IMR-90 (cell line): ENCODE data around the gene TMEM40. TPM values are rescaled to one million over a fixed set of nuclear protein-coding genes. Genes with fewer than 3 reads are reported as not detected.

Experiments used
- ATAC-seq: fragments of 200-7000 bp; cut with Tn5 transposase; 2 replicates; pipeline ENCODE4 v1.9.1; 2020; ENCODE audit warnings: low read depth, mild to moderate bottlenecking, moderate library complexity
- BruUV-seq: library from RNA; stranded (reverse); fragments of 400-500 nt; replicated peaks from 2 replicates; lab custom pipeline; 2021; lab: Mats Ljungman, UMichigan
- CTCF ChIA-PET: fragments of 300-600 bp; formaldehyde crosslinking; extraction: SDS; loops from one replicate; lab custom pipeline; 2021; ENCODE audit warnings: antibody characterized with exemption; lab: Yijun Ruan, JAX
- POLR2A ChIA-PET: fragments of 300-600 bp; sonication (Branson Sonifier 250); formaldehyde crosslinking; loops from one replicate; lab custom pipeline; 2022; ENCODE audit warnings: antibody characterized with exemption; ENCODE audit not compliant: unreplicated experiment; lab: Charles Lee
- DNase-seq: peaks from one replicate; pipeline ENCODE4 v3.0.0; 2013
- H2AFZ ChIP-seq: replicated peaks from 2 replicates; pipeline ENCODE3; 2013; ENCODE audit warnings: low read length, mild to moderate bottlenecking; ENCODE audit not compliant: poor library complexity
- H2AK5ac ChIP-seq: 2 replicates; pipeline ENCODE4 v1.6.1; 2013; ENCODE audit warnings: low read depth, low read length, inconsistent platforms
- H2AK9ac ChIP-seq: replicated peaks from 2 replicates; pipeline ENCODE3; 2013; ENCODE audit warnings: mild to moderate bottlenecking, low read depth, low read length, moderate library complexity; ENCODE audit not compliant: poor library complexity
- H2BK120ac ChIP-seq: 2 replicates; pipeline ENCODE4 v1.6.1; 2013; ENCODE audit warnings: low read depth, low read length, inconsistent platforms
- H2BK15ac ChIP-seq: 3 replicates; pipeline ENCODE4 v1.6.1; 2013; ENCODE audit warnings: low read depth, low read length, inconsistent platforms
- H2BK20ac ChIP-seq: 2 replicates; pipeline ENCODE4 v1.6.1; 2013; ENCODE audit warnings: low read depth, mild to moderate bottlenecking, inconsistent platforms, low read length, moderate library complexity
- H2BK5ac ChIP-seq: 2 replicates; pipeline ENCODE4 v1.6.1; 2013; ENCODE audit warnings: mild to moderate bottlenecking, low read depth, low read length, inconsistent platforms; ENCODE audit not compliant: poor library complexity, severe bottlenecking
- H3K14ac ChIP-seq: replicated peaks from 2 replicates; pipeline ENCODE4 v1.6.1; 2013; ENCODE audit warnings: low read depth, low read length, inconsistent platforms
- H3K18ac ChIP-seq: 2 replicates; pipeline ENCODE4 v1.6.1; 2013; ENCODE audit warnings: low read depth, low read length, control low read depth
- H3K23ac ChIP-seq: 2 replicates; pipeline ENCODE4 v1.6.1; 2013; ENCODE audit warnings: low read depth, low read length, inconsistent platforms
- H3K27ac ChIP-seq: 2 replicates; pipeline ENCODE4 v1.5.1; 2013; ENCODE audit warnings: mild to moderate bottlenecking, control low read depth, low read length; ENCODE audit not compliant: insufficient read depth
- H3K27me3 ChIP-seq: 2 replicates; pipeline ENCODE4 v1.6.1; 2013; ENCODE audit warnings: low read length; ENCODE audit not compliant: control insufficient read depth, insufficient read depth
- H3K36me3 ChIP-seq: 2 replicates; pipeline ENCODE4 v1.6.1; 2013; ENCODE audit warnings: low read length, mixed read lengths; ENCODE audit not compliant: control insufficient read depth, insufficient read depth
- H3K4ac ChIP-seq: 2 replicates; pipeline ENCODE4 v1.6.1; 2013; ENCODE audit warnings: low read depth, low read length, inconsistent platforms
- H3K4me1 ChIP-seq: 2 replicates; pipeline ENCODE4 v1.6.1; 2013; ENCODE audit warnings: low read length, mixed read lengths; ENCODE audit not compliant: control insufficient read depth, insufficient read depth
- H3K4me2 ChIP-seq: 2 replicates; pipeline ENCODE4 v1.6.1; 2013; ENCODE audit warnings: low read depth, mild to moderate bottlenecking, control low read depth, low read length, moderate library complexity
- H3K4me3 ChIP-seq: 2 replicates; pipeline ENCODE4 v1.5.1; 2013; ENCODE audit warnings: low read depth, mild to moderate bottlenecking, control low read depth, low read length, moderate library complexity; ENCODE audit not compliant: insufficient read depth
- H3K56ac ChIP-seq: 2 replicates; pipeline ENCODE4 v1.6.1; 2013; ENCODE audit warnings: low read length, inconsistent platforms; ENCODE audit not compliant: insufficient read depth; ENCODE audit errors: extremely low read depth
- H3K79me1 ChIP-seq, 2 experiments: 2 replicates each; pipeline ENCODE4 v1.6.1; 2013; ENCODE audit warnings: low read length in 2 of 2, inconsistent platforms in 1 of 2, low read depth in 1 of 2
- H3K9ac ChIP-seq: 2 replicates; pipeline ENCODE4 v1.6.1; 2013; ENCODE audit warnings: low read depth, low read length, control low read depth
- H3K9me1 ChIP-seq: 2 replicates; pipeline ENCODE4 v1.6.1; 2013; ENCODE audit warnings: low read length, inconsistent platforms; ENCODE audit not compliant: insufficient read depth
- H3K9me3 ChIP-seq: 2 replicates; pipeline ENCODE4 v1.6.1; 2013; ENCODE audit warnings: low read length; ENCODE audit not compliant: control insufficient read depth, insufficient read depth
- H4K20me1 ChIP-seq: 2 replicates; pipeline ENCODE4 v1.6.1; 2013; ENCODE audit warnings: low read length, inconsistent platforms; ENCODE audit not compliant: insufficient read depth
- H4K5ac ChIP-seq: 2 replicates; pipeline ENCODE4 v1.6.1; 2013; ENCODE audit warnings: mild to moderate bottlenecking, low read depth, low read length, control low read depth
- H4K8ac ChIP-seq, 2 experiments: 2 replicates each; pipeline ENCODE4 v1.6.1; 2013; ENCODE audit warnings: low read depth in 2 of 2, low read length in 2 of 2, control low read depth in 1 of 2, inconsistent platforms in 1 of 2
- H4K91ac ChIP-seq: 2 replicates; pipeline ENCODE4 v1.6.1; 2013; ENCODE audit warnings: low read depth, low read length, inconsistent platforms; ENCODE audit not compliant: insufficient read depth
- BHLHE40 ChIP-seq: fragments of 150-350 bp; IDR thresholded peaks from 2 replicates; pipeline ENCODE4 v1.6.1; 2016; ENCODE audit warnings: mild to moderate bottlenecking, low read depth, low read length
- CHD1 ChIP-seq: IDR thresholded peaks from 2 replicates; pipeline ENCODE4 v1.6.1; 2012; ENCODE audit warnings: low read depth, low read length, improper control_type of control experiment
- FOS ChIP-seq: fragments of 150-350 bp; IDR thresholded peaks from 2 replicates; pipeline ENCODE4 v1.6.1; 2016; ENCODE audit warnings: low read depth, low read length
- MAFK ChIP-seq: IDR thresholded peaks from 2 replicates; pipeline ENCODE4 v1.6.1; 2012; ENCODE audit warnings: low read depth, low read length, improper control_type of control experiment
- MAZ ChIP-seq: IDR thresholded peaks from 2 replicates; pipeline ENCODE4 v1.6.1; 2012; ENCODE audit warnings: low read depth, mild to moderate bottlenecking, low read length, improper control_type of control experiment, moderate library complexity, borderline replicate concordance
- MXI1 ChIP-seq: IDR thresholded peaks from 2 replicates; pipeline ENCODE4 v1.6.1; 2012; ENCODE audit warnings: low read depth, mild to moderate bottlenecking, low read length, moderate library complexity, borderline replicate concordance
- NFE2L2 ChIP-seq: fragments of 150-350 bp; IDR thresholded peaks from 2 replicates; pipeline ENCODE4 v1.6.1; 2016; ENCODE audit warnings: low read depth, mild to moderate bottlenecking, low read length
- POLR2A ChIP-seq: IDR thresholded peaks from 2 replicates; pipeline ENCODE4 v1.6.1; 2012; ENCODE audit warnings: mild to moderate bottlenecking, low read depth, low read length
- RAD21 ChIP-seq: IDR thresholded peaks from 2 replicates; pipeline ENCODE4 v1.6.1; 2012; ENCODE audit warnings: low read length, improper control_type of control experiment
- RFX5 ChIP-seq: IDR thresholded peaks from 2 replicates; pipeline ENCODE4 v1.8.0; 2012; ENCODE audit warnings: low read depth, mild to moderate bottlenecking, low read length, moderate library complexity
- SMC3 ChIP-seq: fragments of 150-350 bp; IDR thresholded peaks from 2 replicates; pipeline ENCODE4 v1.6.1; 2016; ENCODE audit warnings: low read depth, mild to moderate bottlenecking, antibody characterized with exemption, low read length, moderate library complexity
- WGBS, 2 experiments: methylation state at CpG; one replicate each; pipeline versions ENCODE4 v1.1.5 to v1.1.7; 2013; ENCODE audit warnings: missing lambda C conversion rate in 2 of 2; ENCODE audit not compliant: insufficient read length in 1 of 2; ENCODE audit errors: extremely low coverage in 2 of 2; 5-methylcytosine and 5-hydroxymethylcytosine counted together
- dilution Hi-C: fragments of 300-500 bp; cut with HindIII; formaldehyde crosslinking; loops from one replicate; pipeline ENCODE4 v1.14.3; 2018; ENCODE audit warnings: low sequenced_read_pairs; ENCODE audit not compliant: unreplicated experiment
- in situ Hi-C: fragments of 300-500 bp; cut with MboI; formaldehyde crosslinking; loops from 3 replicates; pipeline ENCODE4 v1.14.3; 2019; ENCODE audit warnings: low sequenced_read_pairs, inconsistent platforms, mixed read lengths
- intact Hi-C: fragments of 100-400 bp; cut with micrococcal nuclease; formaldehyde crosslinking; loops from 2 replicates; pipeline ENCODE4 v1.10.0; 2022
- polyA plus RNA-seq, 3 experiments: library from polyadenylated mRNA; depleted of rRNA; stranded (reverse); fragments of >200 nt; gene quantifications; 2 replicates each; pipeline ENCODE4 v1.2.3, GENCODE V29; 2012; ENCODE audit warnings: low replicate concordance in 1 of 3
- total RNA-seq: library from RNA; depleted of rRNA; stranded (reverse); fragments of >200 nt; gene quantifications from 2 replicates; pipeline ENCODE4 v1.2.3, GENCODE V29; 2012
- TF ChIP-seq, protein P1 (sequence below): fragments of 150-350 bp; IDR thresholded peaks from 2 replicates; pipeline ENCODE4 v1.6.1; 2016; ENCODE audit warnings: low read depth, mild to moderate bottlenecking, low read length, moderate library complexity, borderline replicate concordance
- TF ChIP-seq, protein P2 (sequence below): fragments of 150-350 bp; IDR thresholded peaks from 2 replicates; pipeline ENCODE4 v1.6.1; 2017; ENCODE audit warnings: mild to moderate bottlenecking, antibody characterized with exemption, low read length, low read depth

TMEM40 gene
- total and polyA plus RNA-seq, 2 of the 4 experiments (the other 2 are of a cell fraction) = 0.27 TPM; not detected in 1

DNA sequence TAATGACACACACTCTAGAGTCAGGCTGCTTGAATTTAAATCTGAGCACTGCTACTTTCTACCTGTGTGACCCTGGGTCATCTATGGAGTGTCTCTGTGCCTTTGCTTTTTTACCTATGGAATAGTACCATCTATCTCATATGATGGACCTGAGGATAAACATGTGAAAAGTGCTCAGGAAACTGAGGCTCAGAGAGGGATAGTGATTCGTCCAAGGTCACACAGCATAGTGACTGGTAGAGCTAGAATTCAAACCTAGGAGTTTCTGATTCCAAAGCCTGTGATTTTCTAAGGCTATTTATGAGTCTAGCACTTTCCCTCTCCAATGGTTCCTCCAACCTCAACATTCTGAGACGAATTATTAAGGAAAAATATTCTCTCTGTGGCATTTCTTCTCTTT, 63.1 kb downstream of the TMEM40 start:
- Histone ChIP-seq H2BK120ac (no peak overlapping the region), H3K14ac (no peak overlapping the region), H3K9me3 (no peaks in the 10 kb centered on the region), H3K23ac (no peak overlapping the region), H3K4me1 (0 out of 2 replicates have a peak, but pooled peaks cover 2% of the 10 kb centered on the region), H4K8ac (no peak overlapping the region), H3K79me1 (no peaks in the 10 kb centered on the region), H4K5ac (no peak overlapping the region), H3K9ac (no peak overlapping the region), H4K20me1 (no peaks in the 10 kb centered on the region), H2BK5ac (no peak overlapping the region), H2BK20ac (no peak overlapping the region), H3K4ac (no peak overlapping the region), H3K9me1 (no peaks in the 10 kb centered on the region; the same call in 1 of the 2 replicates), H3K18ac (no peak overlapping the region), H3K27ac (no peak overlapping the region), H2BK15ac (no peak overlapping the region), H2AK9ac (no peak overlapping the region), H2AFZ (no peak overlapping the region), H3K36me3 (no peaks in the 10 kb centered on the region), H3K56ac (no peak overlapping the region), H3K27me3 (no peaks in the 10 kb centered on the region; the same call in 1 of the 2 replicates), H3K4me3 (no peak overlapping the region), H3K4me2 (no peak overlapping the region), H2AK5ac (no peak overlapping the region), H4K91ac (no peak overlapping the region)
- ChIA-PET CTCF (interaction anchor here (0.6 kb wide), 1 partner anchor 151 kb away, joined by 3 read pairs; no protein-coding TSS in a partner anchor), POLR2A (interaction anchor here (0.6 kb wide), 1 partner anchor 34 kb away, joined by 3 read pairs; no protein-coding TSS in a partner anchor)
- intact Hi-C loops (no loop called here), in situ Hi-C loops (no loop called here), dilution Hi-C loops (no loop called here)
- WGBS, 2 experiments = no CpG with 5 or more reads among the region's 2 CpGs
- DNase-seq = no peak
- ATAC-seq = no peak
- TF ChIP-seq RFX5 (no peak), MAZ (no peak), SMC3 (no peak), BHLHE40 (no peak), POLR2A (no peak), CHD1 (no peak), MAFK (no peak), FOS (no peak), RAD21 (no peak), MXI1 (no peak), NFE2L2 (no peak)
- TF ChIP-seq, protein P1, sequence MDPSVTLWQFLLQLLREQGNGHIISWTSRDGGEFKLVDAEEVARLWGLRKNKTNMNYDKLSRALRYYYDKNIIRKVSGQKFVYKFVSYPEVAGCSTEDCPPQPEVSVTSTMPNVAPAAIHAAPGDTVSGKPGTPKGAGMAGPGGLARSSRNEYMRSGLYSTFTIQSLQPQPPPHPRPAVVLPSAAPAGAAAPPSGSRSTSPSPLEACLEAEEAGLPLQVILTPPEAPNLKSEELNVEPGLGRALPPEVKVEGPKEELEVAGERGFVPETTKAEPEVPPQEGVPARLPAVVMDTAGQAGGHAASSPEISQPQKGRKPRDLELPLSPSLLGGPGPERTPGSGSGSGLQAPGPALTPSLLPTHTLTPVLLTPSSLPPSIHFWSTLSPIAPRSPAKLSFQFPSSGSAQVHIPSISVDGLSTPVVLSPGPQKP = no peak
- TF ChIP-seq, protein P2, sequence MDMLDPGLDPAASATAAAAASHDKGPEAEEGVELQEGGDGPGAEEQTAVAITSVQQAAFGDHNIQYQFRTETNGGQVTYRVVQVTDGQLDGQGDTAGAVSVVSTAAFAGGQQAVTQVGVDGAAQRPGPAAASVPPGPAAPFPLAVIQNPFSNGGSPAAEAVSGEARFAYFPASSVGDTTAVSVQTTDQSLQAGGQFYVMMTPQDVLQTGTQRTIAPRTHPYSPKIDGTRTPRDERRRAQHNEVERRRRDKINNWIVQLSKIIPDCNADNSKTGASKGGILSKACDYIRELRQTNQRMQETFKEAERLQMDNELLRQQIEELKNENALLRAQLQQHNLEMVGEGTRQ = no peak
- no TSS peak for BruUV-seq
